Astrocyte of the spinal cord (primary cell): Measurements from ENCODE around the gene SYMPK.

ENCODE experiments used
- DNase-seq: peaks from one replicate; pipeline ENCODE4 v3.0.0; 2011; ENCODE audit warnings: low read depth, low spot score
- H3K4me3 ChIP-seq: 2 replicates; pipeline ENCODE4 v1.5.1; 2011; ENCODE audit warnings: low read depth, mild to moderate bottlenecking, low read length, moderate library complexity
- CTCF ChIP-seq: IDR thresholded peaks from 2 replicates; pipeline ENCODE4 v1.5.1; 2012; ENCODE audit warnings: low read depth, mild to moderate bottlenecking, low read length, inconsistent platforms
- in situ Hi-C: cut with HindIII; loops from 2 replicates; pipeline ENCODE4 v1.10.0; 2017; ENCODE audit warnings: low sequenced_read_pairs

SYMPK gene

GRCh38 chr19:45884682-45885555 is 22.0 kb upstream of the SYMPK start:
- H3K4me3 ChIP-seq: peak overlapping the region; percentile 62
- no peak for TF ChIP-seq CTCF
- in situ Hi-C loops: no loop called here
- DNase-seq: no peak

- TF ChIP-seq CTCF: no peak
- H3K4me3 ChIP-seq: no peak overlapping the region
- DNase-seq: no peak
- in situ Hi-C loops: no loop called here
Measured at GRCh38 chr19:45883881-45884681, 21.1 kb upstream of the SYMPK start.

GRCh38 chr19:45883586-45883880 is 20.6 kb upstream of the SYMPK start:
- no peak for DNase-seq
- TF ChIP-seq CTCF: no peak
- in situ Hi-C loops: no loop called here
- H3K4me3 ChIP-seq: no peak overlapping the region

GRCh38 chr19:45882652-45883585 is 20.0 kb upstream of the SYMPK start:
- DNase-seq: peak; percentile 86
- in situ Hi-C loops: no loop called here
- TF ChIP-seq CTCF: peak; percentile 100
- H3K4me3 ChIP-seq: peak overlapping the region; percentile 4

GRCh38 chr19:45881909-45882528 is 19.1 kb upstream of the SYMPK start:
- no peak overlapping the region for H3K4me3 ChIP-seq
- no peak for DNase-seq
- TF ChIP-seq CTCF: no peak
- in situ Hi-C loops: no loop called here
